Islet precursor cell (in vitro differentiated cells): Measurements from ENCODE around the gene TADA2A.

ENCODE experiments used
- DNase-seq: peaks from one replicate; pipeline ENCODE4 v3.0.0-alpha.2; 2018

TADA2A gene

GRCh38 chr17:37465069-37465616 is 58.5 kb downstream of the TADA2A start:
- no peak for DNase-seq

GRCh38 chr17:37466471-37466870 is 59.8 kb downstream of the TADA2A start:
- DNase-seq = no peak

- no peak for DNase-seq
Observed at GRCh38 chr17:37470181-37470580, 63.5 kb downstream of the TADA2A start.

GRCh38 chr17:37475731-37476420 is 69.2 kb downstream of the TADA2A start:
- no peak for DNase-seq

GRCh38 chr17:37476431-37477120 is 69.9 kb downstream of the TADA2A start:
- peak; percentile 84 for DNase-seq

GRCh38 chr17:37478187-37478586 is 71.5 kb downstream of the TADA2A start:
- DNase-seq = no peak

GRCh38 chr17:37479025-37479424 is 72.3 kb downstream of the TADA2A start:
- no peak for DNase-seq

- DNase-seq = no peak
Observed at GRCh38 chr17:37480427-37480826, 73.7 kb downstream of the TADA2A start.

GRCh38 chr17:37481001-37481665 is 74.4 kb downstream of the TADA2A start:
- DNase-seq = no peak

GRCh38 chr17:37483311-37484039 is 76.8 kb downstream of the TADA2A start:
- no peak for DNase-seq

- no peak for DNase-seq
Observed at GRCh38 chr17:37485938-37486570, 79.4 kb downstream of the TADA2A start.

- DNase-seq = peak; percentile 76
Observed at GRCh38 chr17:37488009-37488604, 81.4 kb downstream of the TADA2A start.

GRCh38 chr17:37488607-37489196 is 82.0 kb downstream of the TADA2A start:
- DNase-seq = peak; percentile 98

- peak; percentile 92 for DNase-seq
Observed at GRCh38 chr17:37489197-37490001, 82.7 kb downstream of the TADA2A start, which contains the start of gene DUSP14. TSS of gene DUSP14 (plus strand) at chr17:37489891. CDS start at chr17:37512273, 22,382 bp downstream.

GRCh38 chr17:37490022-37490587 is 83.4 kb downstream of the TADA2A start:
- DNase-seq = peak; percentile 95

- DNase-seq = peak; percentile 96
Observed at GRCh38 chr17:37490638-37491614, 84.2 kb downstream of the TADA2A start.

GRCh38 chr17:37492167-37492566 is 85.5 kb downstream of the TADA2A start:
- no peak for DNase-seq

- peak; percentile 83 for DNase-seq
Observed at GRCh38 chr17:37493249-37494027, 86.8 kb downstream of the TADA2A start.
